Stimulated activated CD4-positive, alpha-beta T cell treated with anti-CD3 and anti-CD28 coated beads, Interleukin-4, amount 100 ng/mL, for 4 hours (primary cell): ENCODE results near the gene VAV3.
"Not testable (repeated sequence)": the region's sequence is repeated elsewhere in the genome, so short reads cannot be mapped to it uniquely, and the experiment has no call there.

Source experiments
- DNase-seq, 2 experiments: peaks; one replicate each; pipeline ENCODE4 v3.0.0-alpha.2; 2020

The VAV3 gene

GRCh38 chr1:107933736-107934135 is 31.2 kb downstream of the VAV3 start:
- DNase-seq: no peak

GRCh38 chr1:107930292-107930691 is 34.7 kb downstream of the VAV3 start:
- no peak for DNase-seq

DNA sequence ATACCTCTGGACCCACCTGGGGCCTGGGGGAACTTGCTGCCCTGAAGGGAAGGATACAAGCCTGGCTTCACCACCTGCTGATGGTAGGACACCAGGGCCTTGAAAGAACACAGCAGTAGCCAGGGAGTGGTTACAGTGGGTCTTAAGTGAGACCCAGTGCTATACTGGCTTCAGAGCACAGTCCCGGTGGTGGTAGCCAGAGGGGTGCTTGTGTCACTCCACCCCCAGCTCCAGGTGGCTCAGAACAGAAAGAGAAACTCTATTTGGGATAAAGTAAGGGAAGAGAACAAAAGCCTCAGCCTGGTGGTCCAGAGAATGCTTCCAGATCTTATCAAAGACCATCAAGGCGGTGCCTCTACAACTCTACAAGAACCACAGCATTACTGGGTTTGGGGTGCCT is 37.2 kb downstream of the VAV3 start:
- DNase-seq: no peak

DNA sequence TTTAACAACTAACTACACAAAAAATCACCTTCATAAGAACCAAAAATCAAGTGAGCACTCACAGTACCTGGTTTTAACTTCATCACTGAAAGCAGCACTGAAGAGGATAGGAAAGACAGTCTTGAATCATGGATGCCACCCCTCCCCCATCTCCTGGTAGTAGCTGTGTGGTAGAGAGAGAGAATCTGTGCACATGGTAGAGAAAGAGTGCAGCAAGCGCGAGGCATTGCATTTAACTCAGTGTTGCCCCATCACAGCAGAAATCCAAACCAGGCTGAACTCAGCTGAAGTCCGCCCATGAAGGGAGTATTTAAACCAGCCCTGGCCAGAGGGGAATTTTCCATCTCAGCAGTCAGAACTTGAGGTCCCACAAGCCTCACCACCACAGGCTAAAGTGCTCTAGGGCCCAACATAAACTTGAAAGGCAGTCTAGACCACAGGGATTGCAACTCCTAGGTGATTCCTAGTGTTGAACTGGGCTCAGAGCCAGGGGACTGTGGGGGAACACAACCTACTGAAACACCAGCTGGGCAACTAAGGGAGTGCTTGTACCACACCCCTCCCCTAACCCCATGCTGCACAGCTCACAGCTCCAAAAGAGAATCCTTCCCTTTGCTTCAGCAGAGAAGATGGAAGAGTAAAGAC is 38.4 kb downstream of the VAV3 start:
- no peak for DNase-seq

GRCh38 chr1:107925565-107925964 is 39.4 kb downstream of the VAV3 start:
- no peak for DNase-seq

DNA sequence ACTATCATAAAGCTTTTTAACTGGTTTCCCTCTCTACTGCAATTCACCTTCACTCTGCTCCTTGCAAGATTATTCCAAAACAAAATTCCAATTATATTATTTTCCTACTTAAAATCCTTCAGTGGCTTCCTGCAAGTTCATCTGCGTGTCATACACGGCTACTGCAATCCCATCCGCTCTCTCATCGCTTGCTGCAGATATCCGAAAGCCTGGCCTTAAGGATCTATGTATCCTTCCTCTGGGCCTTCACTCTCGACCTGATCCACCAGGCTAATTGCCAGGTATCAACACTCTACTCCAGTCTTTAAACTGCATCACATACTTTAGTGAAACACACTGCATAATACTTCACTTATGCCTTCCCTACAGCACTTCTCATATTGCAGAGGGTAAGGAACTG is 44.0 kb downstream of the VAV3 start:
- no peak for DNase-seq

DNA sequence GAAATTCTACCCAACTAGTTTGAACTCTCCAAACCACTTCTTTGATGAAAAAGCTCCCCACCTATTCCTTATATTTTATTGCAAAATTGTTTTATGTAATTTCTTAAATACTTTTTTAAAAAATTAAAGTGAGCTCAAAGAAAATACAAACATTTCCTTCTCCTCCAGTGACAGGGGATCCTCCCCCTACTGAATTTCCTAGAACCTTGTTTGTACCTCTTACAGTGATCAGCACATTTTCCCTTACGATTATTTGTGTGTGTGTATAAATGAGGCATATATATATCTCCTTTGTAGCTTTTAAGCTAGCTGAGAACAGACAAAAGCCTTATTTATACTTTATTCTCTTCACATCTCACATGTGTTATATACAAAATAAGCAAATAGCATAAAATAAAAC is 44.4 kb downstream of the VAV3 start:
- DNase-seq: no peak

- DNase-seq: no peak
Measured at GRCh38 chr1:107919953-107920352, 45.0 kb downstream of the VAV3 start.

GRCh38 chr1:107914119-107914765 is 50.7 kb downstream of the VAV3 start:
- DNase-seq: no peak

DNA sequence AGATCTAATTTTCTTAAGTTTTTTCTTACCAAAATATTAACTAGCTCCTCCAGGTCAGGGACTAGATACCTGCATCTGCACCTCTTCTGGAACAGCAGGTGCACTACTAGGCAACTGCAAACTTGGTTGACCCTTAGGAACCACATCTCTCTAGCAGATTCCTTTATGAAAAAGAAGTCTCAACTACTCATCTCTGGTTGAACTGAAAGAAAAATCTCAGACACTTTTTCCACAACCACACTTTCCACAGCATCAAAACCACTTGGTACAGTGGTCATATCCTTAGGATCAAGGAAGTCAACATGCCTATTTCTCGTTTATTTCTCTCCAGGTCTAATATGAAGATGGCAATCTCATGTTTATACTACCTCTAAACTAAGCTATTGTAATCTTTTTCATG is 52.3 kb downstream of the VAV3 start:
- DNase-seq: no peak

DNA sequence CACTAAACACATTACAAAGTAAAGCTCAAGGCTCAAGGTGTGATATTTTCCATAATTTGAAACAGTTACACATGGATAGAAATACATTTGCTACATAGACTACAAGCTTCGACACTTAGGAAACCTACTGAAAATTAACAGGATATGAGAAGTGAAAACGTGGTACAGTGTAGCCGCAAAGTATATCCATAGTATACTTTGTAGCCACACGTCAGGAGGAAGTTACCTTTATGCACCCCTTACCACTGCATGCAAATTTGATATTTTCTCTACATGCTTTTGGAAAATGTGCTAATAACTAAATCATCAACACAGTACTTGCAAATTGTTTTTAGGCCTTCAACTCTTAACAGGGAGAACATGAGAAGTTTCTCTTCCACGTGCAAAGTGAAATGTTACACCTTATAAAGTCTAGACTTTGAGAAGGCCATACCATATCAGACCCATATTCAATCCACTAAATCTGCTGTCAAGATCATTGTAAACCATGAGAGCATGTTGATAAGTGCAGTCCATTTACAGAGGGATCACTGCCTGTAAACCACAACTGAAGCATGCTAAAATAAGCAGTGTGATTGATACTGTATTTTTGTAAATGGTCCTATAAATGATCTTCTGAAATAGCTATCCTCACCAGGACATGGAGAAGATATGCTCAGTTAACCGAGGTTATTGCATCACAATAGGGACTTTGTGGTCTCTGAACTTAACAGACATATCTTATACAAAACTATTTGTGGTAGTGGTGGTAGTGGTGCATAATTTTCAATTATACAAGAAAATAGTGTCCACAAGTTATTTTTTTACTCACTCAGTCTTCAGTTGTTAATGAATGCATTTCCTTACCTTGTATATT is 64.7 kb downstream of the VAV3 start:
- DNase-seq: no peak

GRCh38 chr1:107899655-107900054 is 65.3 kb downstream of the VAV3 start:
- no peak for DNase-seq

GRCh38 chr1:107897438-107898345 is 67.3 kb downstream of the VAV3 start:
- peak in 1 of 2 experiments; percentile 12 for DNase-seq

GRCh38 chr1:107896936-107897335 is 68.0 kb downstream of the VAV3 start:
- no peak for DNase-seq

GRCh38 chr1:107896401-107896800 is 68.6 kb downstream of the VAV3 start:
- no peak for DNase-seq

DNA sequence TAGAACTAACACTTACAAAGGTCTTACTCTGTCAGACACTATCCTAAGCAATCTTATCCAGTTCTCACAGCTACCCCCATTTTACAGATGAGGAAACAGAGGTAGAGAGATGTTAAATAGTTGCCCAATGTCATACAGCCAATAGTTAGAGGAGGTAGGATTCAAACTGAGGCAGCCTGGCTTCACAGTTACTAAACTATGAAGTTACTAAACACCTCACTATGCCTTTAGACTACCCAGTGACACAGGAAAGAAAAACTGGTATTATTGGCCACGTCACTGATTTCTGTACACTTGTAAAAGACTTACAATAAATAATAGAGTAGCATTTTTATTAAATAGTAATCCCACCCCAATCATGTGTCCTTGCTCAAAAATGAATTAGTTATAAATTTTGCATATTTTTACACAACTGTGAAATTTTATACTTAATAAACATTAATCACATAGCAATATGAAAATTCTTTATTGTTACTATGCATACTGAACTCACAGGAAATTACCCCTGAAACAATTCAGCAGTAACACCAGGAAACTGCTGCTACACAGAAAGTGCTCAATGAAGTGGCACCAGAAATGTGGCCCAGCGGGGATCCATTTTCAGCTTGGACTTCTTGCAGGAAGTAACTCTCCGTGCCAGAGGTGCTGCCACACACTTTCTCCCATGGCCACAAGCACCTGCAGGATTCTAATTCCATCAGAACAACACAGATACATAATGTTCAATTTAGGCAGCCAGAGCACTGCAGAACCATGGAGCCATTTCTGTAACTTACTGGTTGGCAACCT is 69.4 kb downstream of the VAV3 start:
- DNase-seq: no peak

GRCh38 chr1:107894605-107895004 is 70.4 kb downstream of the VAV3 start:
- no peak for DNase-seq

- DNase-seq: not testable (repeated sequence)
Measured at GRCh38 chr1:107893350-107893749, 71.6 kb downstream of the VAV3 start.

DNA sequence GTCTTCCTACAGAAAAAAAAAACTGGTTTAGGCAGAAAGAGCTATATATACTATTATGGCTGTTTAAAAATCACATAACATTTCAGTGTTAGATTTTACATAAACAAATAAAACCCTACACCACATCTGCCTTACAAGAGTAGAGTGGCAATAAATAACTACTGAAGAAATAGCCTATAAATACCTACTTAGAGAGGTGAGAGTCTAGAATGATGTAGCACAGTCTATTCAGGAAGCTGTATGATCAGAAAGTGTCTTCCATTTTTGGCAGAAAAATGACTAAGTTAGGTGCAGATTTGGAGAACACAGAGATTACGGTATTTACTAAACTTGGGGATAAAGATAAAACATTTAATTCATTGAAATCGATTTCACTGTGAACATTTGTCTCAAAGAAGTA is 75.5 kb downstream of the VAV3 start:
- DNase-seq: no peak

- DNase-seq: no peak
Measured at GRCh38 chr1:107883562-107883961, 81.4 kb downstream of the VAV3 start.

DNA sequence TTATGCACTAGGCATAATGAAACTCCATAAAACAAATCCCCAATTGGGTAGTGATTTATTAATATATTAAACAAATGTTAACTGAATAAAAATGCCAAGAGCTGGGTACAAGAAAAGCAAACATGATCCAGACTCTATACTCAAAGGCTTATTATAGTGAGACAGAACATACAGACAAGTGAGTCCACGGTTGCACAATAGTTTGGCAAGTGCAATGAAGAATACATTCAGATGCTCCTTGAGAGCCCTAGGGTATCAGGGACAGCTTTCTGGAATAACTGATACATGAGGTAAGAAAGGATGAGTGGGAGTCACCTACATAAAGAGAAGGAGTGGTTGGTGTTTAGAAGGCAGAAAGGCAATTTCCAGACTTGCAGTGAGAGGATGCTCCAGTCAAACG is 85.1 kb downstream of the VAV3 start:
- no peak for DNase-seq

GRCh38 chr1:107879346-107879745 is 85.6 kb downstream of the VAV3 start:
- DNase-seq: no peak
